Measurements from ENCODE around the gene CLSTN3.

The CLSTN3 gene

DNA sequence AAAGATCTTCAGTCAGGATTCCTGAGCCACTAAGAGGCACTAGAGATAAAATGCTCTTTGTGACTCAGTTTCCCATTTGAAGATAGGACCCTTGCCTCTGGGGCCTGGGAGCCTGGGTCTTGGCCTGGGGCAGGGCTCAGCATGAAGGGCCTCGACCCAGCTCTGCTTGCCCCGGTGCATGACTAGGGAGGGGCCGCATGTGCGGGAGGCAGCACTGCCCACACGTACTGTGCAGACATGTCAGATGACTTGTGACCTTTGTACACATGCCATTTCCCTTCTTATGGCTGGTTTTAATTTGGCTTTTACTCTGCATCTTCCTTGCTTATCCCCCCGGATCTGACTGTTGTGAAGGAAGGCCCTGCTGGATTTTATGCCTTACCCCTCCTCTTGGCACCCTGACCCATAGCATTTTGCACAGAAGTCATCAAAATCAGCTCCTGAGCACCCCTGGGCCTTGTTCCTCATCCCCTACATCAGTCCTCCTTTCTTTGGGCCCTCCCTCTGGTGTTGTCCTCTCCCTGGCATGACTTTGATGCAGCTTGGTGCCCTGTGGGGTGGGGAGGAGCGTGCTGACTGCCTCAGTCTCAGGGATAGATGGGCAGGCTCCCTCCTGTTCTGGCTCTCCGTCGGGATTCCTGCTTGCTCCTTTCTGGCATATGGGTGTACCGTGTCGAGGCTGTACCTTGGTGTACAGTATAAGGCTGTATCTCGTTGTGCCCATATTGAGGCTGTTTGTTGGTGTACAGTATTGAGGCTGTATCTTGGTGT lies 4.4 kb downstream of the CLSTN3 start:
- TF ChIP-seq, protein P1, sequence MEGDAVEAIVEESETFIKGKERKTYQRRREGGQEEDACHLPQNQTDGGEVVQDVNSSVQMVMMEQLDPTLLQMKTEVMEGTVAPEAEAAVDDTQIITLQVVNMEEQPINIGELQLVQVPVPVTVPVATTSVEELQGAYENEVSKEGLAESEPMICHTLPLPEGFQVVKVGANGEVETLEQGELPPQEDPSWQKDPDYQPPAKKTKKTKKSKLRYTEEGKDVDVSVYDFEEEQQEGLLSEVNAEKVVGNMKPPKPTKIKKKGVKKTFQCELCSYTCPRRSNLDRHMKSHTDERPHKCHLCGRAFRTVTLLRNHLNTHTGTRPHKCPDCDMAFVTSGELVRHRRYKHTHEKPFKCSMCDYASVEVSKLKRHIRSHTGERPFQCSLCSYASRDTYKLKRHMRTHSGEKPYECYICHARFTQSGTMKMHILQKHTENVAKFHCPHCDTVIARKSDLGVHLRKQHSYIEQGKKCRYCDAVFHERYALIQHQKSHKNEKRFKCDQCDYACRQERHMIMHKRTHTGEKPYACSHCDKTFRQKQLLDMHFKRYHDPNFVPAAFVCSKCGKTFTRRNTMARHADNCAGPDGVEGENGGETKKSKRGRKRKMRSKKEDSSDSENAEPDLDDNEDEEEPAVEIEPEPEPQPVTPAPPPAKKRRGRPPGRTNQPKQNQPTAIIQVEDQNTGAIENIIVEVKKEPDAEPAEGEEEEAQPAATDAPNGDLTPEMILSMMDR (conservative IDR thresholded peaks at IDR 0.05; ENCODE audit: low read length) = no peak
- H3K4me3 ChIP-seq (ENCODE audit: low read length) = no peak overlapping the region
- no peak for DNase-seq (ENCODE audit: low read depth)

DNA sequence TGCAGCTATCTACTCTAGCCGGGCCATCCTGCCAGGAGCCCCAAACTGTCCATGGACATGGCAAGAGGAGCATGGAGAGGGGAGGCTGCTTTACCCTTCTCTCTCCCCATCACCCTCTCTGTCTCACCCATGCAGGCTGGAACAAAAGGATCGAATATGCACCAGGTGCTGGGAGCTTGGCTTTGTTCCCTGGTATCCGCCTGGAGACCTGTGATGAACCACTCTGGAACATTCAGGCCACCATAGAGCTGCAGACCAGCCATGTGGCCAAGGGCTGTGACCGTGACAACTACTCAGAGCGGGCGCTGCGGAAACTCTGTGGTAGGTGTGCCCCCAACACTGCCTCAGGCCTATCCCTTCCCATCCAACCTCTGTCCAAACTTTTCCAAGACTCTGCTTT lies 5.9 kb downstream of the CLSTN3 start:
- no peak for DNase-seq (ENCODE audit: low read depth)
- TF ChIP-seq, protein P1 (conservative IDR thresholded peaks at IDR 0.05; ENCODE audit: low read length) = no peak
- no peak overlapping the region for H3K4me3 ChIP-seq (ENCODE audit: low read length)

DNA sequence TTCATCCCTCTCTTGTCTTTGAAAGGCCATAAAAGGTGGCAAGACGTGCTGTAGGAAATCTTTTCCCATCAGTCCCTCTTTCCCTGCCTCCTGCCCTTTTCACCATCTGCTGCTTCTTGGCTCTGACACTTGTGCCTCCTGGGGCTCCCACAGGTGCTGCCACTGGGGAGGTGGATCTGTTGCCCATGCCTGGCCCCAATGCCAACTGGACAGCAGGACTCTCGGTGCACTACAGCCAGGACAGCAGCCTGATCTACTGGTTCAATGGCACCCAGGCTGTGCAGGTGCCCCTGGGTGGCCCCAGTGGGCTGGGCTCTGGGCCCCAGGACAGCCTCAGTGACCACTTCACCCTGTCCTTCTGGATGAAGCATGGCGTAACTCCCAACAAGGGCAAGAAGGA lies 6.5 kb downstream of the CLSTN3 start:
- no peak overlapping the region for H3K4me3 ChIP-seq (ENCODE audit: low read length)
- TF ChIP-seq, protein P1 (conservative IDR thresholded peaks at IDR 0.05; ENCODE audit: low read length) = no peak
- DNase-seq (ENCODE audit: low read depth) = no peak

DNA sequence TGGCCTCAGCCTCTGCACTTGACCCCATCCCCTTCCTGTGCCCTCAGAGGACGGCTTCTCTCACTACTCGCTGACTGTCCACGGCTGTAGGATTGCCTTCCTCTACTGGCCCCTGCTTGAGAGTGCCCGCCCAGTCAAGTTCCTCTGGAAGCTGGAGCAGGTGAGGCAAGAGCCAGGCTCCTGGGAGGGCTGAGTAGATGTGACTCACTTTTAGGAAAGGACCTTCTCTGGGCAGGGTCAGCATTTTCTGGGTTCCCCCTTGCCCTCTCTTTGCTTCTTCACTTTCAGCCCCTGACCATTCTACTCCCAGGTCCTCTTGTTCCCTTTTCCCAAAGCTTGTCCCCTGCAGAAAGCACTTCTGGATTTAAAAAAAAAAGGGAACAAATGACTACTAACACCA lies 7.7 kb downstream of the CLSTN3 start:
- H3K4me3 ChIP-seq (ENCODE audit: low read length) = no peak overlapping the region
- TF ChIP-seq, protein P1 (conservative IDR thresholded peaks at IDR 0.05; ENCODE audit: low read length) = no peak
- DNase-seq (ENCODE audit: low read depth) = no peak

DNA sequence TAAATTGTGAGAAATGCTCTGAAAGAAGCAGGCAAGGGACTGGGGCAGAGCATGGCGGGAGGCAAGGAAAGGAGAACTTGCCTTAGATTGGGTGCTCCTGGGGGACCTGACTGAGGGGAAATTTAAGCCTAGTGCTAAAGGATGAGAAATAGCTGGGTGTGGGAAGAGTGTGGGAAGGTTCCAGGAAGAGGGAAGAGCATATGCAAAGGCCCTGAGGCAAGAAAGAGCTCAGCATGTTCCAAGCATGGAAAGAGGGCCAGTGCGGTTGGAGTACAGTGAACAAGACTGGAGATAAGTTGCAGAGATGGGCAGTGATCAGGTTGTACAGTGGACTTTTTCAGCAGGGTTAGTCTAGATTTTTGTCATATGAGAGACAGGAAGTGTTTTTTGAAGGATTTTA lies 9.0 kb downstream of the CLSTN3 start:
- no peak for DNase-seq (ENCODE audit: low read depth)
- H3K4me3 ChIP-seq (ENCODE audit: low read length) = no peak overlapping the region
- TF ChIP-seq, protein P1 (conservative IDR thresholded peaks at IDR 0.05; ENCODE audit: low read length) = no peak

DNA sequence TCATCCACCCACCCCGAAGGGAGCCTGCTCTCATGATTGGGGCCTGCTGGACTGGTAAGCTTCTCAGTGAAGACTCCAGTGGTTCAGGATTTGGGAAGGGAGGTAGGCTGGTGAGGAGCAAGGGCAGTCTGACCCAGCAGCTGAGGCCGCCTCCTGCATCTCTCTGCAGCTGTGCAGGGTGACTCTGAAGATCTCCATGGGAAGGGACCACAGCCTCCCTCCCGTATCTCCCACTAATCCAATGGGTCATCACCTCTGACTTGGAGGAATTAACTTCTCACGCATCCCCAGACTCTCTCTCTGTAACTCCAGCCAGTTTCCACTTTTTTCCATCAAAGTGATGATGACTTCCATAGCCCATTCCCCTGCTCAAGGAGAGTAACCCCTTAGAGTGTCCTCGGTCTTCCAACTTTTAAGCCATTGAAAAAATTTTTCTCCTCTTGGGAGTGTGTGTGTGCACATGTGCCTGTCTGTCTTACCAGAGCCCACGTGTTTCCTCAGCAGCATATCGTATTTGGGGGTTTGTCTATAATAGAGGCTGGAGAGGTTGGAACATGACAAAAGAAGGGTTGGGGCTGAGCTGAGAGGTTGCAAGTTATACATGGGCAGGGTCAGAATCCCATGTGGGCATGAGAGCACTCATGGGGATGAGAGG lies 11.3 kb downstream of the CLSTN3 start:
- TF ChIP-seq, protein P1 (conservative IDR thresholded peaks at IDR 0.05; ENCODE audit: low read length) = no peak
- no peak overlapping the region for H3K4me3 ChIP-seq (ENCODE audit: low read length)
- DNase-seq (ENCODE audit: low read depth) = no peak

Measured in AG10803 (cell line).